ENCODE results near the gene RPTOR.
A peak's percentile ranks its signal among the peaks of the same experiment; 100 is the strongest.

Gene RPTOR

DNA sequence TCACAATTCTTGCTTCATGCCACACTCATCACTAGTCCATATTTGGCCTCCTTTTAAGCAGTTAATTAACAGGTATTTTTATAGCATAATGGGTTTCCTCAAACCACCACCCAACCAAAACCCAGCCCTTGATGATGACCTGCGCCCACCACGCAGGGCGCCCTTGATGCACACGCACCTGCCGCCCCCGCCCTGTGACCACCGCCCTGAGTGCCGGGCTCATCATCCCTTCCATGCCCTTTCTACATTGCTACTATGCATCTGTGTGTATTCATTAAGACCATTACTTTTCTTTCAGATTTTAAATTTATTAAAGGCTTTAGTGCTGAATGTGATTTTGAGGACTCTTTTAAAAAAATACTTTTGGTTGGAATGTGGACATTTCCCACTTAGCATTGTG lies 242.2 kb downstream of the RPTOR start:
- ATAC-seq, result no peak
- no peak for TF ChIP-seq PPARA (CRISPR knock-in tag; IDR thresholded peaks at IDR 0.05; ENCODE audit: borderline replicate concordance)

DNA sequence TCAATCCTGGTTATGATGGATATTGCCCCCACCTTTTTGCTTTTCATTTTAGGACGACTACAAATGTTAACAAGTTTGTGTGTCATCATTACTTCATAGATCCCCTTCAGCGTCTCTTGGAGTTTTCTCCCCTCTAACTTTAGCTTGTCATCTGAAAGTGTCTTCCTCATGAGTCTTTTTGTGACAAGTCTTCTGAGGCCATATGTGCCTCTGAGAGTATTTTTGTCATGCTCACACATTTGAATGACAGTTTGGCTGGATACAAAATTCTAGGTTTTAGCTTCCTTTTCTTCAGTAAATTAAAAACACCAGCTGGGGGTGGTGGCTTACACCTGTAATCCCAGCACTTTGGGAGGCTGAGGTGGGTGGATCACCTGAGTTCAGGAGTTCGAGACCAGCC lies 243.2 kb downstream of the RPTOR start:
- TF ChIP-seq, protein P1, sequence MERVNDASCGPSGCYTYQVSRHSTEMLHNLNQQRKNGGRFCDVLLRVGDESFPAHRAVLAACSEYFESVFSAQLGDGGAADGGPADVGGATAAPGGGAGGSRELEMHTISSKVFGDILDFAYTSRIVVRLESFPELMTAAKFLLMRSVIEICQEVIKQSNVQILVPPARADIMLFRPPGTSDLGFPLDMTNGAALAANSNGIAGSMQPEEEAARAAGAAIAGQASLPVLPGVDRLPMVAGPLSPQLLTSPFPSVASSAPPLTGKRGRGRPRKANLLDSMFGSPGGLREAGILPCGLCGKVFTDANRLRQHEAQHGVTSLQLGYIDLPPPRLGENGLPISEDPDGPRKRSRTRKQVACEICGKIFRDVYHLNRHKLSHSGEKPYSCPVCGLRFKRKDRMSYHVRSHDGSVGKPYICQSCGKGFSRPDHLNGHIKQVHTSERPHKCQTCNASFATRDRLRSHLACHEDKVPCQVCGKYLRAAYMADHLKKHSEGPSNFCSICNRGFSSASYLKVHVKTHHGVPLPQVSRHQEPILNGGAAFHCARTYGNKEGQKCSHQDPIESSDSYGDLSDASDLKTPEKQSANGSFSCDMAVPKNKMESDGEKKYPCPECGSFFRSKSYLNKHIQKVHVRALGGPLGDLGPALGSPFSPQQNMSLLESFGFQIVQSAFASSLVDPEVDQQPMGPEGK (CRISPR knock-in tag; IDR thresholded peaks at IDR 0.05; ENCODE audit: borderline replicate concordance), result no peak
- TF ChIP-seq ESRRG (CRISPR knock-in tag; IDR thresholded peaks at IDR 0.05) (no peak), TOX (CRISPR knock-in tag; IDR thresholded peaks at IDR 0.05; ENCODE audit: borderline replicate concordance) (no peak), ZNF70 (CRISPR knock-in tag; IDR thresholded peaks at IDR 0.05) (no peak), PPARA (CRISPR knock-in tag; IDR thresholded peaks at IDR 0.05; ENCODE audit: borderline replicate concordance) (no peak), ZNF8 (CRISPR knock-in tag; IDR thresholded peaks at IDR 0.05) (no peak), RARB (CRISPR knock-in tag; IDR thresholded peaks at IDR 0.05) (no peak), OSR1 (CRISPR knock-in tag; IDR thresholded peaks at IDR 0.05) (no peak), ZC3H10 (CRISPR knock-in tag; IDR thresholded peaks at IDR 0.05) (no peak), TCF4 (CRISPR knock-in tag; IDR thresholded peaks at IDR 0.05; ENCODE audit: borderline replicate concordance) (no peak), ZFP30 (CRISPR knock-in tag; IDR thresholded peaks at IDR 0.05) (no peak)
- TF ChIP-seq, protein P2, sequence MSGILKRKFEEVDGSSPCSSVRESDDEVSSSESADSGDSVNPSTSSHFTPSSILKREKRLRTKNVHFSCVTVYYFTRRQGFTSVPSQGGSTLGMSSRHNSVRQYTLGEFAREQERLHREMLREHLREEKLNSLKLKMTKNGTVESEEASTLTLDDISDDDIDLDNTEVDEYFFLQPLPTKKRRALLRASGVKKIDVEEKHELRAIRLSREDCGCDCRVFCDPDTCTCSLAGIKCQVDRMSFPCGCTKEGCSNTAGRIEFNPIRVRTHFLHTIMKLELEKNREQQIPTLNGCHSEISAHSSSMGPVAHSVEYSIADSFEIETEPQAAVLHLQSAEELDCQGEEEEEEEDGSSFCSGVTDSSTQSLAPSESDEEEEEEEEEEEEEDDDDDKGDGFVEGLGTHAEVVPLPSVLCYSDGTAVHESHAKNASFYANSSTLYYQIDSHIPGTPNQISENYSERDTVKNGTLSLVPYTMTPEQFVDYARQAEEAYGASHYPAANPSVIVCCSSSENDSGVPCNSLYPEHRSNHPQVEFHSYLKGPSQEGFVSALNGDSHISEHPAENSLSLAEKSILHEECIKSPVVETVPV (CRISPR knock-in tag; IDR thresholded peaks at IDR 0.05), result no peak
- TF ChIP-seq, protein P3, sequence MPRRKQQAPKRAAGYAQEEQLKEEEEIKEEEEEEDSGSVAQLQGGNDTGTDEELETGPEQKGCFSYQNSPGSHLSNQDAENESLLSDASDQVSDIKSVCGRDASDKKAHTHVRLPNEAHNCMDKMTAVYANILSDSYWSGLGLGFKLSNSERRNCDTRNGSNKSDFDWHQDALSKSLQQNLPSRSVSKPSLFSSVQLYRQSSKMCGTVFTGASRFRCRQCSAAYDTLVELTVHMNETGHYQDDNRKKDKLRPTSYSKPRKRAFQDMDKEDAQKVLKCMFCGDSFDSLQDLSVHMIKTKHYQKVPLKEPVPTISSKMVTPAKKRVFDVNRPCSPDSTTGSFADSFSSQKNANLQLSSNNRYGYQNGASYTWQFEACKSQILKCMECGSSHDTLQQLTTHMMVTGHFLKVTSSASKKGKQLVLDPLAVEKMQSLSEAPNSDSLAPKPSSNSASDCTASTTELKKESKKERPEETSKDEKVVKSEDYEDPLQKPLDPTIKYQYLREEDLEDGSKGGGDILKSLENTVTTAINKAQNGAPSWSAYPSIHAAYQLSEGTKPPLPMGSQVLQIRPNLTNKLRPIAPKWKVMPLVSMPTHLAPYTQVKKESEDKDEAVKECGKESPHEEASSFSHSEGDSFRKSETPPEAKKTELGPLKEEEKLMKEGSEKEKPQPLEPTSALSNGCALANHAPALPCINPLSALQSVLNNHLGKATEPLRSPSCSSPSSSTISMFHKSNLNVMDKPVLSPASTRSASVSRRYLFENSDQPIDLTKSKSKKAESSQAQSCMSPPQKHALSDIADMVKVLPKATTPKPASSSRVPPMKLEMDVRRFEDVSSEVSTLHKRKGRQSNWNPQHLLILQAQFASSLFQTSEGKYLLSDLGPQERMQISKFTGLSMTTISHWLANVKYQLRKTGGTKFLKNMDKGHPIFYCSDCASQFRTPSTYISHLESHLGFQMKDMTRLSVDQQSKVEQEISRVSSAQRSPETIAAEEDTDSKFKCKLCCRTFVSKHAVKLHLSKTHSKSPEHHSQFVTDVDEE (CRISPR knock-in tag; IDR thresholded peaks at IDR 0.05), result no peak
- TF ChIP-seq, protein P4, sequence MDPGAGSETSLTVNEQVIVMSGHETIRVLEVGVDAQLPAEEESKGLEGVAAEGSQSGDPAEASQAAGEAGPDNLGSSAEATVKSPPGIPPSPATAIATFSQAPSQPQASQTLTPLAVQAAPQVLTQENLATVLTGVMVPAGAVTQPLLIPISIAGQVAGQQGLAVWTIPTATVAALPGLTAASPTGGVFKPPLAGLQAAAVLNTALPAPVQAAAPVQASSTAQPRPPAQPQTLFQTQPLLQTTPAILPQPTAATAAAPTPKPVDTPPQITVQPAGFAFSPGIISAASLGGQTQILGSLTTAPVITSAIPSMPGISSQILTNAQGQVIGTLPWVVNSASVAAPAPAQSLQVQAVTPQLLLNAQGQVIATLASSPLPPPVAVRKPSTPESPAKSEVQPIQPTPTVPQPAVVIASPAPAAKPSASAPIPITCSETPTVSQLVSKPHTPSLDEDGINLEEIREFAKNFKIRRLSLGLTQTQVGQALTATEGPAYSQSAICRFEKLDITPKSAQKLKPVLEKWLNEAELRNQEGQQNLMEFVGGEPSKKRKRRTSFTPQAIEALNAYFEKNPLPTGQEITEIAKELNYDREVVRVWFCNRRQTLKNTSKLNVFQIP (CRISPR knock-in tag; IDR thresholded peaks at IDR 0.05; ENCODE audit: borderline replicate concordance, low read depth), result no peak

DNA sequence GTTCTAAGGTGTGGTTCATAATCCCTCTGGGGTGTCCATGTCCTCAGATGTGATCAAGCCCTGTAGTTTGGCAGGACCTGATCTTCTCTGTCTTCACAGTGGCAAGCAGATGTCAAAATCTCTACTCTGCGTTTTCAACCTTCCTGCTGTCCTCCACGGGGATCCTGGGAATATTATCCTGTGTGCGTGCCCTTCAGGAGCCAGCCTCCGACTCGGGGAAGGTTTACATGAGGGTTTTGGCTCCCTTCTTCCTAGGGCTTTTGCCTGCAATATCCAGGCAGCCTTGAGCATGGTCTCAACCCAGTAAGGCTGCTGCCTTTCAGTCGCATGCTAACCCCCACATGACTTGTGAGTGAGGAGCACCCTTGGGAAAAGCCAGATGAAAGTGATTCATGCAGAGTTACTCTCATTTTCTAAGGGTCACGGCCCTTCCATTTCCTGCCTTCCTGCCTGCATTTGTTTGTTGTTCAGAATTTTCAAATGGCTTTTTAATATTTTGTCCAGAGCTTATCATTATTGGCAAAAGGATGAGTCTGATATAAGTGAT lies 244.8 kb downstream of the RPTOR start:
- peak; percentile 77 for ATAC-seq
- TF ChIP-seq SNAI2 (CRISPR knock-in tag; IDR thresholded peaks at IDR 0.05), result peak; percentile 98
- TF ChIP-seq PPARA (CRISPR knock-in tag; IDR thresholded peaks at IDR 0.05; ENCODE audit: borderline replicate concordance), result no peak
- TF ChIP-seq ISL1 (CRISPR knock-in tag; IDR thresholded peaks at IDR 0.05), result peak; percentile 64
- TF ChIP-seq ZFP3 (CRISPR knock-in tag; IDR thresholded peaks at IDR 0.05), result peak; percentile 85
- peak; percentile 59; the same call in 1 of the 2 replicates for TF ChIP-seq TOX (CRISPR knock-in tag; IDR thresholded peaks at IDR 0.05; ENCODE audit: borderline replicate concordance)
- TF ChIP-seq ZFP30 (CRISPR knock-in tag; IDR thresholded peaks at IDR 0.05), result no peak
- TF ChIP-seq GLIS3 (CRISPR knock-in tag; IDR thresholded peaks at IDR 0.05), result no peak
- no peak for TF ChIP-seq RARB (CRISPR knock-in tag; IDR thresholded peaks at IDR 0.05)
- TF ChIP-seq, protein P5, sequence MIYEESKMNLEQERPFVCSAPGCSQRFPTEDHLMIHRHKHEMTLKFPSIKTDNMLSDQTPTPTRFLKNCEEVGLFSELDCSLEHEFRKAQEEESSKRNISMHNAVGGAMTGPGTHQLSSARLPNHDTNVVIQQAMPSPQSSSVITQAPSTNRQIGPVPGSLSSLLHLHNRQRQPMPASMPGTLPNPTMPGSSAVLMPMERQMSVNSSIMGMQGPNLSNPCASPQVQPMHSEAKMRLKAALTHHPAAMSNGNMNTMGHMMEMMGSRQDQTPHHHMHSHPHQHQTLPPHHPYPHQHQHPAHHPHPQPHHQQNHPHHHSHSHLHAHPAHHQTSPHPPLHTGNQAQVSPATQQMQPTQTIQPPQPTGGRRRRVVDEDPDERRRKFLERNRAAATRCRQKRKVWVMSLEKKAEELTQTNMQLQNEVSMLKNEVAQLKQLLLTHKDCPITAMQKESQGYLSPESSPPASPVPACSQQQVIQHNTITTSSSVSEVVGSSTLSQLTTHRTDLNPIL (CRISPR knock-in tag; IDR thresholded peaks at IDR 0.05; ENCODE audit: low read depth), result no peak
- no peak for TF ChIP-seq ESRRG (CRISPR knock-in tag; IDR thresholded peaks at IDR 0.05)
- TF ChIP-seq CSDC2 (CRISPR knock-in tag; IDR thresholded peaks at IDR 0.05), result peak; percentile 93

More for the DNA sequence above, 243.2 kb downstream of the RPTOR start:
- no peak for ATAC-seq

Measured in SK-N-SH treated with all-trans-retinoic acid at 6 μM for 48 hours (cell line).